K562 (cell line): ENCODE data around the gene TRAPPC8. TPM values are rescaled to one million over a fixed set of nuclear protein-coding genes. Genes with fewer than 3 reads are reported as not detected.

Experiments
- DACH1 ChIP-seq: fragments of 450-650 bp; IDR thresholded peaks from 2 replicates; pipeline ENCODE4 v1.6.1; 2018; ENCODE audit not compliant: partially characterized antibody
- IFI16 ChIP-seq: fragments of 250-450 bp; sonication (Bioruptor Pico); IDR thresholded peaks from 2 replicates; pipeline ENCODE4 v2.1.2; 2022; ENCODE audit warnings: mild to moderate bottlenecking, inconsistent platforms
- IRF2 ChIP-seq: sonication (generic); formaldehyde crosslinking; IDR thresholded peaks from 2 replicates; pipeline ENCODE4 v1.8.1; 2022; ENCODE audit warnings: mild to moderate bottlenecking, missing genetic modification reagents
- KDM5B ChIP-seq: fragments of 200-600 bp; sonication (generic); IDR thresholded peaks from 2 replicates; pipeline ENCODE4 v1.6.1; 2012; ENCODE audit warnings: low read depth, mild to moderate bottlenecking, moderate library complexity, low read length, control low read depth, inconsistent platforms; ENCODE audit not compliant: insufficient replicate concordance
- NFRKB ChIP-seq: fragments of 450-650 bp; IDR thresholded peaks from 2 replicates; pipeline ENCODE4 v1.6.1; 2016; ENCODE audit warnings: low read depth
- RAD51 ChIP-seq: fragments of 450-650 bp; IDR thresholded peaks from 2 replicates; pipeline ENCODE4 v1.7.1; 2016; ENCODE audit warnings: low read depth, mild to moderate bottlenecking, borderline replicate concordance
- RBM14 ChIP-seq: fragments of 200-400 bp; formaldehyde crosslinking; IDR thresholded peaks from 2 replicates; pipeline ENCODE4 v1.6.1; 2018; ENCODE audit warnings: low read depth, mild to moderate bottlenecking, low read length, moderate library complexity, borderline replicate concordance; ENCODE audit not compliant: insufficient read depth
- RBM39 ChIP-seq: fragments of 200-400 bp; formaldehyde crosslinking; optimal IDR thresholded peaks from 2 replicates; pipeline ENCODE3; 2018; ENCODE audit warnings: low read depth, low read length
- SAP30 ChIP-seq: fragments of 200-600 bp; sonication (generic); IDR thresholded peaks from 2 replicates; pipeline ENCODE4 v1.6.1; 2012; ENCODE audit warnings: borderline replicate concordance, low read depth, mild to moderate bottlenecking, moderate library complexity, low read length, control low read depth, inconsistent platforms; ENCODE audit not compliant: insufficient read depth, poor library complexity, severe bottlenecking
- ZBTB12 ChIP-seq: fragments of 250-450 bp; sonication (Bioruptor Pico); IDR thresholded peaks from 2 replicates; pipeline ENCODE4 v1.4.0; 2020
- ZBTB33 ChIP-seq: sonication (generic); formaldehyde crosslinking; IDR thresholded peaks from 2 replicates; pipeline ENCODE4 v1.8.1; 2023; ENCODE audit warnings: mild to moderate bottlenecking, missing genetic modification reagents
- ZFPM2 ChIP-seq: fragments of 250-450 bp; sonication (Bioruptor Pico); IDR thresholded peaks from 2 replicates; pipeline ENCODE4 v1.5.1; 2022; ENCODE audit warnings: mild to moderate bottlenecking
- ZFX ChIP-seq: sonication (generic); formaldehyde crosslinking; IDR thresholded peaks from 2 replicates; pipeline ENCODE4 v1.8.0; 2022; ENCODE audit warnings: mild to moderate bottlenecking, missing genetic modification reagents, moderate library complexity
- ZNF140 ChIP-seq: fragments of 250-450 bp; sonication (Bioruptor Pico); IDR thresholded peaks from 2 replicates; pipeline ENCODE4 v1.8.0; 2021; ENCODE audit warnings: moderate library complexity, mild to moderate bottlenecking, inconsistent platforms
- polyA plus RNA-seq, 8 experiments: library from polyadenylated mRNA; depleted of rRNA in 4 of 8; stranded (reverse) in 5 of 8; unstranded in 3 of 8; fragments of >200 nt; fragmentation: Nextera tagmentation in 2 of 8; fragmentation: Illumina TruSeq in 1 of 8; extraction: Ambion mirVana in 2 of 8; extraction: Trizol in 1 of 8; gene quantifications; 2 replicates each; pipeline versions ENCODE4 v1.2.1 to v1.2.3, GENCODE V29; 2011 to 2014; ENCODE audit warnings: inconsistent platforms in 1 of 8, missing spikeins in 1 of 8
- total RNA-seq, 7 experiments: library from RNA; depleted of rRNA in 6 of 7; stranded (reverse); fragments of >200 nt in 6 of 7; fragmentation: Illumina TruSeq in 2 of 7; extraction: Trizol in 2 of 7; gene quantifications; 2 replicates each; pipeline versions ENCODE4 v1.2.1 to v1.2.3, GENCODE V29; 2011 to 2021; ENCODE audit warnings: low replicate concordance in 1 of 7
- TF ChIP-seq, protein P1 (sequence below): conservative IDR thresholded peaks from 2 replicates; pipeline ENCODE4 v1.6.1; 2011; ENCODE audit warnings: low read depth, mild to moderate bottlenecking, low read length; ENCODE audit not compliant: control insufficient read depth
- TF ChIP-seq, protein P2 (sequence below): sonication (generic); formaldehyde crosslinking; IDR thresholded peaks from 2 replicates; pipeline ENCODE4 v1.8.1; 2023; ENCODE audit warnings: mild to moderate bottlenecking, missing genetic modification reagents
- TF ChIP-seq, protein P3 (sequence below): fragments of 450-650 bp; IDR thresholded peaks from 2 replicates; pipeline ENCODE4 v1.6.1; 2017; ENCODE audit warnings: antibody characterized with exemption

TRAPPC8 gene
- total and polyA plus RNA-seq, 9 of the 15 experiments (the other 6 are each of a cell fraction or from before 2014, with no cell fraction given), result 20.1 to 111 (median 35.6) TPM

GRCh38 chr18:31942999-31943877 lies at the start of gene TRAPPC8 (continued):
- TF ChIP-seq ZFPM2 (no peak), DACH1 (no peak), NFRKB (peak; percentile 84), RBM39 (peak; percentile 73), SAP30 (peak; percentile 95), KDM5B (peak; percentile 96), ZFX (CRISPR knock-in tag) (peak; percentile 79), ZBTB33 (CRISPR knock-in tag) (0 out of 2 replicates have a peak, but pooled peaks have one; percentile 46), ZBTB12 (CRISPR knock-in tag) (no peak), IFI16 (CRISPR knock-in tag) (no peak), RAD51 (peak; percentile 97), IRF2 (CRISPR knock-in tag) (no peak), RBM14 (0 out of 2 replicates have a peak, but pooled peaks have one; percentile 12), ZNF140 (CRISPR knock-in tag) (no peak)
- TF ChIP-seq, protein P1, sequence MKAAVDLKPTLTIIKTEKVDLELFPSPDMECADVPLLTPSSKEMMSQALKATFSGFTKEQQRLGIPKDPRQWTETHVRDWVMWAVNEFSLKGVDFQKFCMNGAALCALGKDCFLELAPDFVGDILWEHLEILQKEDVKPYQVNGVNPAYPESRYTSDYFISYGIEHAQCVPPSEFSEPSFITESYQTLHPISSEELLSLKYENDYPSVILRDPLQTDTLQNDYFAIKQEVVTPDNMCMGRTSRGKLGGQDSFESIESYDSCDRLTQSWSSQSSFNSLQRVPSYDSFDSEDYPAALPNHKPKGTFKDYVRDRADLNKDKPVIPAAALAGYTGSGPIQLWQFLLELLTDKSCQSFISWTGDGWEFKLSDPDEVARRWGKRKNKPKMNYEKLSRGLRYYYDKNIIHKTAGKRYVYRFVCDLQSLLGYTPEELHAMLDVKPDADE, result 0 out of 2 replicates have a peak, but pooled peaks have one; percentile 51
- TF ChIP-seq, protein P2, sequence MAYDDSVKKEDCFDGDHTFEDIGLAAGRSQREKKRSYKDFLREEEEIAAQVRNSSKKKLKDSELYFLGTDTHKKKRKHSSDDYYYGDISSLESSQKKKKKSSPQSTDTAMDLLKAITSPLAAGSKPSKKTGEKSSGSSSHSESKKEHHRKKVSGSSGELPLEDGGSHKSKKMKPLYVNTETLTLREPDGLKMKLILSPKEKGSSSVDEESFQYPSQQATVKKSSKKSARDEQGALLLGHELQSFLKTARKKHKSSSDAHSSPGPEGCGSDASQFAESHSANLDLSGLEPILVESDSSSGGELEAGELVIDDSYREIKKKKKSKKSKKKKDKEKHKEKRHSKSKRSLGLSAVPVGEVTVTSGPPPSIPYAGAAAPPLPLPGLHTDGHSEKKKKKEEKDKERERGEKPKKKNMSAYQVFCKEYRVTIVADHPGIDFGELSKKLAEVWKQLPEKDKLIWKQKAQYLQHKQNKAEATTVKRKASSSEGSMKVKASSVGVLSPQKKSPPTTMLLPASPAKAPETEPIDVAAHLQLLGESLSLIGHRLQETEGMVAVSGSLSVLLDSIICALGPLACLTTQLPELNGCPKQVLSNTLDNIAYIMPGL, result no peak
- TF ChIP-seq, protein P3, sequence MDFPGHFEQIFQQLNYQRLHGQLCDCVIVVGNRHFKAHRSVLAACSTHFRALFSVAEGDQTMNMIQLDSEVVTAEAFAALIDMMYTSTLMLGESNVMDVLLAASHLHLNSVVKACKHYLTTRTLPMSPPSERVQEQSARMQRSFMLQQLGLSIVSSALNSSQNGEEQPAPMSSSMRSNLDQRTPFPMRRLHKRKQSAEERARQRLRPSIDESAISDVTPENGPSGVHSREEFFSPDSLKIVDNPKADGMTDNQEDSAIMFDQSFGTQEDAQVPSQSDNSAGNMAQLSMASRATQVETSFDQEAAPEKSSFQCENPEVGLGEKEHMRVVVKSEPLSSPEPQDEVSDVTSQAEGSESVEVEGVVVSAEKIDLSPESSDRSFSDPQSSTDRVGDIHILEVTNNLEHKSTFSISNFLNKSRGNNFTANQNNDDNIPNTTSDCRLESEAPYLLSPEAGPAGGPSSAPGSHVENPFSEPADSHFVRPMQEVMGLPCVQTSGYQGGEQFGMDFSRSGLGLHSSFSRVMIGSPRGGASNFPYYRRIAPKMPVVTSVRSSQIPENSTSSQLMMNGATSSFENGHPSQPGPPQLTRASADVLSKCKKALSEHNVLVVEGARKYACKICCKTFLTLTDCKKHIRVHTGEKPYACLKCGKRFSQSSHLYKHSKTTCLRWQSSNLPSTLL, result no peak
